ENCODE data around the gene BARX1. TPM values are rescaled to one million over a fixed set of nuclear protein-coding genes. Genes with fewer than 3 reads are reported as not detected.

The BARX1 gene
- total RNA-seq, 1 donor from 2014 or later = not detected

GRCh38 chr9:93967020-93967803, 12.1 kb upstream of the BARX1 start:
- intact Hi-C loops (cut with micrococcal nuclease) = loop anchor here (10.0 kb wide), 1 partner anchor 802 kb away; no protein-coding TSS in a partner anchor

- intact Hi-C loops (cut with micrococcal nuclease) = loop anchor here (10.0 kb wide), 1 partner anchor 801 kb away; no protein-coding TSS in a partner anchor
These were observed 10.8 kb upstream of the BARX1 start for GRCh38 chr9:93965830-93966577.

GRCh38 chr9:93964685-93965084, 9.5 kb upstream of the BARX1 start:
- intact Hi-C loops (cut with micrococcal nuclease) = loop anchor here (10.0 kb wide), 1 partner anchor 800 kb away; no protein-coding TSS in a partner anchor

- intact Hi-C loops (cut with micrococcal nuclease) = loop anchor here (1.0 to 10.0 kb wide), 3 partner anchors 138 to 799 kb away; no protein-coding TSS in a partner anchor
These were observed 8.8 kb upstream of the BARX1 start for GRCh38 chr9:93963969-93964368.

- intact Hi-C loops (cut with micrococcal nuclease) = loop anchor here (1.0 to 10.0 kb wide), 3 partner anchors 137 to 799 kb away; no protein-coding TSS in a partner anchor
These were observed 8.3 kb upstream of the BARX1 start for GRCh38 chr9:93963489-93963888.

- intact Hi-C loops (cut with micrococcal nuclease) = loop anchor here (1.0 to 10.0 kb wide), 3 partner anchors 136 to 798 kb away; no protein-coding TSS in a partner anchor
These were observed 7.6 kb upstream of the BARX1 start for GRCh38 chr9:93962561-93963440.

GRCh38 chr9:93962017-93962416, 6.9 kb upstream of the BARX1 start:
- intact Hi-C loops (cut with micrococcal nuclease) = loop anchor here (10.0 kb wide), 1 partner anchor 797 kb away; no protein-coding TSS in a partner anchor

- intact Hi-C loops (cut with micrococcal nuclease) = loop anchor here (10.0 kb wide), 1 partner anchor 796 kb away; no protein-coding TSS in a partner anchor
These were observed 6.1 kb upstream of the BARX1 start for GRCh38 chr9:93960971-93961841.

GRCh38 chr9:93960221-93960970, 5.2 kb upstream of the BARX1 start:
- intact Hi-C loops (cut with micrococcal nuclease) = loop anchor here (10.0 kb wide), 1 partner anchor 796 kb away; no protein-coding TSS in a partner anchor

GRCh38 chr9:93959739-93960154, 4.6 kb upstream of the BARX1 start:
- intact Hi-C loops (cut with micrococcal nuclease) = loop anchor here (10.0 kb wide), 1 partner anchor 795 kb away; no protein-coding TSS in a partner anchor

GRCh38 chr9:93958819-93959682, 3.9 kb upstream of the BARX1 start:
- intact Hi-C loops (cut with micrococcal nuclease) = no loop called here

- intact Hi-C loops (cut with micrococcal nuclease) = no loop called here
These were observed 3.1 kb upstream of the BARX1 start for GRCh38 chr9:93958121-93958818.

- intact Hi-C loops (cut with micrococcal nuclease) = no loop called here
These were observed 1.0 kb upstream of the BARX1 start for GRCh38 chr9:93955981-93956784.

GRCh38 chr9:93954434-93955061, 607 bp downstream of the BARX1 start:
- intact Hi-C loops (cut with micrococcal nuclease) = no loop called here

GRCh38 chr9:93953496-93954433, 1.4 kb downstream of the BARX1 start:
- intact Hi-C loops (cut with micrococcal nuclease) = no loop called here

Measured in T-helper 2 cell treated with Interferon-gamma antibody and Interleukin-4, amounts not matched to agents 100 ng/mL and 5 ng/mL, for 36 hours (primary cell).